ENCODE measurements around the gene CADM2.

CADM2 gene

DNA sequence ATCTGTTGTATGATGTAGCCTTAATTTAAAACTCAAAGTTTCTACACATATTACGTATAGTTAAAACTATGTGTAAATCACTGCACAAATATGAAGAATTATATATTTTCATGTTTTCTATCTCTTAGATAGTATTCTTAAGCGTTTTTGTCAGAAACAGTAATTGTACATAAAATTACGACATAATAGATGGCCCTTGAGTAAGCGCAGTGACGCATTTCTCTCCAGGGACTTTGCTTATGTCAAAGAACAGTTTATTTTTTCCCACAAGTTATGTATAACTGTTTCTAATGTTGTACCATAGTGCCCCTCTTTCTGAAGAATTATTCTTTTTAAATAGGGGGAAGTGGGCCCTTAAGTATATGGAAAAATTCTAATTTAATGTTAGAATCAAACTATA, 1098.2 kb downstream of the CADM2 start:
- Histone ChIP-seq H3K36me3 (ENCODE audit: insufficient read depth, low read length) (no peaks in the 10 kb centered on the region), H3K27me3 (ENCODE audit: insufficient read depth, low read length) (no peaks in the 10 kb centered on the region), H3K4me3 (ENCODE audit: low read depth, low read length, poor library complexity, severe bottlenecking) (no peak overlapping the region), H3F3A (ENCODE audit: insufficient read depth, low read length) (no peaks in the 10 kb centered on the region), H3K4me1 (ENCODE audit: insufficient read depth, low read length, severe bottlenecking) (no peaks in the 10 kb centered on the region), H3K79me2 (ENCODE audit: insufficient read depth, low read length) (no peaks in the 10 kb centered on the region), H3K9ac (ENCODE audit: low read length) (no peak overlapping the region), H4K20me1 (ENCODE audit: insufficient read depth, low read length) (no peaks in the 10 kb centered on the region), H3K4me2 (ENCODE audit: low read length) (no peak overlapping the region), H3K27ac (ENCODE audit: low read depth, low read length, poor library complexity, severe bottlenecking) (no peak overlapping the region), H2AFZ (ENCODE audit: low read length) (no peak overlapping the region), H3K9me3 (ENCODE audit: low read length) (no peaks in the 10 kb centered on the region), H3K9me2 (ENCODE audit: low read depth, low read length) (no peaks in the 10 kb centered on the region)
- TF ChIP-seq CTCF (IDR thresholded peaks at IDR 0.05; ENCODE audit: low read length): no peak
- no peak for TF ChIP-seq EZH2 (IDR thresholded peaks at IDR 0.05; ENCODE audit: borderline replicate concordance, low read length)

DNA sequence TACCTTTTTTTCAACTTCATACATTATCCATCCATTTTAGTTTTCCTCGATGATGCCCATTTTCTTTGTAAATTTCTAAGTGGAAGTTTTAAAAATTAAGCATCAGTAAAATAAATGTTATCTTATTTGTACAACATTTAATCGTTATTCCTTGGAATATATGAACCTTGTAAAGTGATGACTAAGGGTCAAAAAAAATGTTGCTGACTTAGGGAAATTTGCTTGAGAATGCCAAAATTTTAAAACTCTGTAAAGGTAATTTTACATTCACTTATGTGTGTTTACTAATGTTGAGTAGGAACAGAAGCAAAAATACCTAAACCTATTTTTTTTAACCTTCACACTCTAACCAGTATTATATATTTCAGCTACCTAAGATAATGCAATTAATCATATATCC, 1115.0 kb downstream of the CADM2 start:
- H3K4me2 ChIP-seq (ENCODE audit: low read length): no peak overlapping the region

DNA sequence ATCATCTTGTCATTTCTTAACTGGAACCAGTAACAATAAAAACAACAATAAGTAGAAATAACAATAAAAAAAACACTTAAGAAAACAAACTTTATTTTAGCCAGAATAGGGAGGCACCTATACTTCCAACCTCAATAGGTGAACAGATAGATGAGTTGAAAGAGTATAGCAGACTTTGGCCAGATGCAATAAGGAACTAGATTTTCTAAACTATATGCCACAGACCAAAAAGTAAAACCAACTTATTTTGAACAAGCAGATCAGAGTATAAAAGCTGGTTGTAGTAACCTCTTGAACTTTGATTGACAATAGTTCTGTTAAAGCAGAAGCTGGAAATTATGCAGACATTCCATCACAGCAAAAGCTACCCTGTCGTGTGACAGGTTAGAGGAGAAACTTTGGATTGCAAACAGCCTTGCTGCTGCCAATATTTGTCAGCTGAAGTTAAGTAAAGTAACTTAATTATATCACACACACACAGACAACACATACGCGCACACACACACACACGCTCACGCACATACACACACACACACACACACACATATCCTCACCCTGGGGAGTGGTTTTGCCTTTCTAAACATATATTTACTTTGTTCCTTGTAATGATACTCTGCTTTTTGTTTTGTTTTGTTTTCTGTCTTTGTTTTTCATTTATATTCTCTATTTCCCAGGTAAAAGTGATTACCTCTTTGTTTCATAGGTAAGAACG, 1128.5 kb downstream of the CADM2 start:
- no peaks in the 10 kb centered on the region for H3K36me3 ChIP-seq (ENCODE audit: insufficient read depth, low read length)
- no peaks in the 10 kb centered on the region for H4K20me1 ChIP-seq (ENCODE audit: insufficient read depth, low read length)
- no peak overlapping the region for H3K27ac ChIP-seq (ENCODE audit: low read depth, low read length, poor library complexity, severe bottlenecking)
- H3K4me1 ChIP-seq (ENCODE audit: insufficient read depth, low read length, severe bottlenecking): no peaks in the 10 kb centered on the region
- no peak overlapping the region for H3K4me3 ChIP-seq (ENCODE audit: low read depth, low read length, poor library complexity, severe bottlenecking)
- H3K79me2 ChIP-seq (ENCODE audit: insufficient read depth, low read length): no peaks in the 10 kb centered on the region
- no peaks in the 10 kb centered on the region for H3K9me3 ChIP-seq (ENCODE audit: low read length)
- no peak for TF ChIP-seq EZH2 (IDR thresholded peaks at IDR 0.05; ENCODE audit: borderline replicate concordance, low read length)
- no peak for TF ChIP-seq CTCF (IDR thresholded peaks at IDR 0.05; ENCODE audit: low read length)
- H3K27me3 ChIP-seq (ENCODE audit: insufficient read depth, low read length): no peaks in the 10 kb centered on the region
- no peaks in the 10 kb centered on the region for H3K9me2 ChIP-seq (ENCODE audit: low read depth, low read length)
- no peak overlapping the region for H2AFZ ChIP-seq (ENCODE audit: low read length)
- H3K4me2 ChIP-seq (ENCODE audit: low read length): no peak overlapping the region
- no peak overlapping the region for H3K9ac ChIP-seq (ENCODE audit: low read length)
- no peaks in the 10 kb centered on the region for H3F3A ChIP-seq (ENCODE audit: insufficient read depth, low read length)

More for the DNA sequence above, 1115.0 kb downstream of the CADM2 start:
- Histone ChIP-seq H3K27ac (ENCODE audit: low read depth, low read length, poor library complexity, severe bottlenecking) (no peak overlapping the region), H3K4me1 (ENCODE audit: insufficient read depth, low read length, severe bottlenecking) (no peaks in the 10 kb centered on the region), H3K9me3 (ENCODE audit: low read length) (no peaks in the 10 kb centered on the region), H3K79me2 (ENCODE audit: insufficient read depth, low read length) (no peaks in the 10 kb centered on the region), H2AFZ (ENCODE audit: low read length) (no peak overlapping the region), H3F3A (ENCODE audit: insufficient read depth, low read length) (no peaks in the 10 kb centered on the region), H3K9me2 (ENCODE audit: low read depth, low read length) (no peaks in the 10 kb centered on the region), H3K9ac (ENCODE audit: low read length) (no peak overlapping the region), H3K36me3 (ENCODE audit: insufficient read depth, low read length) (no peaks in the 10 kb centered on the region), H3K4me3 (ENCODE audit: low read depth, low read length, poor library complexity, severe bottlenecking) (no peak overlapping the region), H3K27me3 (ENCODE audit: insufficient read depth, low read length) (no peaks in the 10 kb centered on the region), H4K20me1 (ENCODE audit: insufficient read depth, low read length) (no peaks in the 10 kb centered on the region)
- no peak for TF ChIP-seq EZH2 (IDR thresholded peaks at IDR 0.05; ENCODE audit: borderline replicate concordance, low read length)
- TF ChIP-seq CTCF (IDR thresholded peaks at IDR 0.05; ENCODE audit: low read length): no peak
